ENCODE data around the gene CLEC4F.

DNA sequence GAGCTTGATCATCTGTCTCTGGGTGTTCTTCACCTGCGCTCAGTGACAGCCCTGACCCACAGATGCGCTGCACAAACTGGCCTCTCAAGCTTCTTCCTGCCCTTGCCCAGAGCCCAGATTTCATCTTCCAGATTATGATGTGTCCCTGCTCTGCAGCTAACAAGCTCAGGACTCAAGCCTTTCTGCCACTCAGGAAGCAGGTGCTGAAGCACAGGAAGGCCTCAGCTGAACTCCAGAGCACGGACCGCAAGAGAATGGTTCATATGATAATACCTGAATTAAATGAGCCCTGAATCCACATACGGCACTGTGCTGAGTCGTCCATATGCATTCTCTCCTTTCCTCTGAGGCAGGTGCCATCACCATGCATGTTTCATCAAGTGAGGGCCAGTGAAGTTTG, 11.5 kb upstream of the CLEC4F start:
- TF ChIP-seq, protein P1, sequence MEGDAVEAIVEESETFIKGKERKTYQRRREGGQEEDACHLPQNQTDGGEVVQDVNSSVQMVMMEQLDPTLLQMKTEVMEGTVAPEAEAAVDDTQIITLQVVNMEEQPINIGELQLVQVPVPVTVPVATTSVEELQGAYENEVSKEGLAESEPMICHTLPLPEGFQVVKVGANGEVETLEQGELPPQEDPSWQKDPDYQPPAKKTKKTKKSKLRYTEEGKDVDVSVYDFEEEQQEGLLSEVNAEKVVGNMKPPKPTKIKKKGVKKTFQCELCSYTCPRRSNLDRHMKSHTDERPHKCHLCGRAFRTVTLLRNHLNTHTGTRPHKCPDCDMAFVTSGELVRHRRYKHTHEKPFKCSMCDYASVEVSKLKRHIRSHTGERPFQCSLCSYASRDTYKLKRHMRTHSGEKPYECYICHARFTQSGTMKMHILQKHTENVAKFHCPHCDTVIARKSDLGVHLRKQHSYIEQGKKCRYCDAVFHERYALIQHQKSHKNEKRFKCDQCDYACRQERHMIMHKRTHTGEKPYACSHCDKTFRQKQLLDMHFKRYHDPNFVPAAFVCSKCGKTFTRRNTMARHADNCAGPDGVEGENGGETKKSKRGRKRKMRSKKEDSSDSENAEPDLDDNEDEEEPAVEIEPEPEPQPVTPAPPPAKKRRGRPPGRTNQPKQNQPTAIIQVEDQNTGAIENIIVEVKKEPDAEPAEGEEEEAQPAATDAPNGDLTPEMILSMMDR (conservative IDR thresholded peaks at IDR 0.05; ENCODE audit: low read depth, low read length): no peak
- TF ChIP-seq FOS (IDR thresholded peaks at IDR 0.05; ENCODE audit: low read depth, low read length): no peak
- TF ChIP-seq POLR2A (IDR thresholded peaks at IDR 0.05; ENCODE audit: low read depth, low read length): no peak
- no peak for TF ChIP-seq RFX5 (IDR thresholded peaks at IDR 0.05; ENCODE audit: low read depth, low read length)
- no peak for TF ChIP-seq MAZ (IDR thresholded peaks at IDR 0.05; ENCODE audit: borderline replicate concordance, low read depth, low read length)
- TF ChIP-seq RAD21 (IDR thresholded peaks at IDR 0.05; ENCODE audit: low read length): no peak
- TF ChIP-seq, protein P2, sequence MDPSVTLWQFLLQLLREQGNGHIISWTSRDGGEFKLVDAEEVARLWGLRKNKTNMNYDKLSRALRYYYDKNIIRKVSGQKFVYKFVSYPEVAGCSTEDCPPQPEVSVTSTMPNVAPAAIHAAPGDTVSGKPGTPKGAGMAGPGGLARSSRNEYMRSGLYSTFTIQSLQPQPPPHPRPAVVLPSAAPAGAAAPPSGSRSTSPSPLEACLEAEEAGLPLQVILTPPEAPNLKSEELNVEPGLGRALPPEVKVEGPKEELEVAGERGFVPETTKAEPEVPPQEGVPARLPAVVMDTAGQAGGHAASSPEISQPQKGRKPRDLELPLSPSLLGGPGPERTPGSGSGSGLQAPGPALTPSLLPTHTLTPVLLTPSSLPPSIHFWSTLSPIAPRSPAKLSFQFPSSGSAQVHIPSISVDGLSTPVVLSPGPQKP (IDR thresholded peaks at IDR 0.05; ENCODE audit: borderline replicate concordance, low read depth, low read length): no peak
- TF ChIP-seq BHLHE40 (IDR thresholded peaks at IDR 0.05; ENCODE audit: low read depth, low read length): no peak
